Measurements from ENCODE around the gene SLC10A7.

Gene SLC10A7

DNA sequence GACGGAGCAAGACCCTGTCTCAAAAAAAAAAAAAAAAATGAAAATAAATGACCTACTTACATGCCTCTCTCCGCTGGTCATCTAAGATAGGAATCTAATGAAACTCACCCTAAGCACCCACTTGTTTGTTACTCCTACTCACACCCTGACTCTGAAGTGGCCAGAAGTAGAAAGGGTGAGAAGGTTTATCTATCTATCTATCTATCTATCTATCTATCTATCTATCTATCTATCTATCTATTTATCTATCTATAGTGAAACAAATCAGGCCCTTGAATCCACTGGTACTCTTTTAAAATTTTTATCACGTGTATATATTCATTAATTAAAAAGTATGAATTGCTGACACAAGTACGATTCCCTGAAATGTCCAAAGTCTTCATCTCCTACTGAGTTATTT is 75.2 kb downstream of the SLC10A7 start:
- Histone ChIP-seq H3K36me3 (ENCODE audit: control insufficient read depth in 2 of 2, insufficient read depth in 2 of 2, low read length in 2 of 2) (no peaks in the 10 kb centered on the region), H3K9me3 (ENCODE audit: control insufficient read depth in 2 of 2, low read length in 2 of 2) (no peaks in the 10 kb centered on the region), H3K9ac (ENCODE audit: low read depth in 1 of 2, low read length in 2 of 2) (no peak overlapping the region), H3K27ac (ENCODE audit: low read depth in 2 of 2, low read length in 2 of 2) (no peak overlapping the region), H3K27me3 (ENCODE audit: control insufficient read depth in 2 of 2, insufficient read depth in 2 of 2, low read length in 2 of 2) (no peaks in the 10 kb centered on the region), H3K4me3 (ENCODE audit: low read length in 2 of 2) (no peak overlapping the region), H3K4me1 (ENCODE audit: control insufficient read depth in 2 of 2, insufficient read depth in 2 of 2, low read length in 2 of 2) (no peaks in the 10 kb centered on the region)

DNA sequence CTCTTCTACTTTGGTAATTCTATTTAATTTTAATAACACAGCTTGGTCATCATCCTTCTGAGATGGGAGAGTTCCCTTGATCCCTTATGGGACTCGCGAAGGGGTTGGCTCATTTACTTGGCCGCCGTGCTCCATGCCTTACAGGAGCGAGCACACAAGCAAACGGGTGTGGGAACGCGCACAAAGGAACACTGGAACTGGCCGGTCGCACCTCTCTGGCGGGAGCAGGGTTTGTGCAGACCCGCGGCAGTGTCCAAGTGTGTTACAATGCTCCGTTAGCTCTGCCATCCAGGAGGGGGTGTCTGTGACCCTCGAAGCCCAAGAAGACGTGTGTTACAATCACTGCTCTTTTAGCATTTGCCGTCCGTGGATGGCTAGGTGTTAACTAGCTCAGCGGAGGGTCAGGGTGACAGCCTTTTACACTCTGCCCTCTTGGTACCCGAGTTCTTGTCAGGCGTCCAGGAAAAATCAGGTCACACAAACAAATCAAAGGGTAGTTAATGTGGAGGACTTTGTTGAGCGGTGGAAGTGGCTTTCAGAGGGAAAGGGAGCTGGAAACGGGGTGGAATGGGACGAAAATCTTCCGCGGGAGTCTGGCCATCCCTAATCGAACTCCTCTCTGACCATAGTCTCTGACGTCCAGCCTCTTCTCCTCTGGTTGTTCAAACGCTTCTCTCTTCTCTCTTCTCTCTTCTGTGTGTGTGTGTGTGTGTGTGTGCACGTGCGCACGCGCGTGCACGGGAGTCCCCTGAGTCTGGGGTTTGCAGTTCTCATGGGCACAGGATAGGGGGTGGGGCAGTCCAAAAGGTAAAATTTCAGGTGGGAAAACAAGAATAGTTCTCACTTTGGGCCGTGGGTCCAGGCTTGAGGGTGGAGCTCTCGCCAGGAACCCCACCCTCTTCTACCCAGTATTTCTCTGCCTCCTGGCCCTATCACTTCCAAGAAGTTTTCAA is 76.3 kb downstream of the SLC10A7 start:
- no peak overlapping the region for H3K4me3 ChIP-seq (ENCODE audit: low read length in 2 of 2)
- no peak overlapping the region for H3K9ac ChIP-seq (ENCODE audit: low read depth in 1 of 2, low read length in 2 of 2)
- H3K9me3 ChIP-seq (ENCODE audit: control insufficient read depth in 2 of 2, low read length in 2 of 2) = no peaks in the 10 kb centered on the region
- H3K27me3 ChIP-seq (ENCODE audit: control insufficient read depth in 2 of 2, insufficient read depth in 2 of 2, low read length in 2 of 2) = no peaks in the 10 kb centered on the region
- H3K27ac ChIP-seq (ENCODE audit: low read depth in 2 of 2, low read length in 2 of 2) = no peak overlapping the region
- no peaks in the 10 kb centered on the region for H3K4me1 ChIP-seq (ENCODE audit: control insufficient read depth in 2 of 2, insufficient read depth in 2 of 2, low read length in 2 of 2)
- H3K36me3 ChIP-seq (ENCODE audit: control insufficient read depth in 2 of 2, insufficient read depth in 2 of 2, low read length in 2 of 2) = no peaks in the 10 kb centered on the region

DNA sequence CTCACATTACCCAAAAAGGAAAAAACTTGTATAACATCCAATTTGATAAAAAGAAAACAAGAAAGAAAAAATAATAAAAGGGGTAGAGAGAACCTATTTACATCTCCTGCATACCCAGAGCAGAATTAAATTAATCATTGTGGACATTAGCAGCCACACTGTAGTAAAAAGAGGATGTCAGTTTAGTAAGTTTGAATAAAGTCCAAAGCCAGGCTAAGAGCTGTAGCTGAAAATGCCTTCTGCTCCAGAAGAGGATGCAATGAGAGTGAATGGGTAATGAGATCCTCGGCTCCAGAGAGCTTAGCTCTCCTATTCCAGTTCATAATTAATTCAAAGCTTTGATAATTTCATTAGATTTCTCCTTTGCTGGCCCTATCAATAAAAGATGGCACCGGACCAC is 78.2 kb downstream of the SLC10A7 start:
- Histone ChIP-seq H3K9ac (ENCODE audit: low read depth in 1 of 2, low read length in 2 of 2) (no peak overlapping the region), H3K27ac (ENCODE audit: low read depth in 2 of 2, low read length in 2 of 2) (no peak overlapping the region)

GRCh38 chr4:146442801-146443200 is 78.9 kb downstream of the SLC10A7 start:
- Histone ChIP-seq H3K4me1 (ENCODE audit: control insufficient read depth in 2 of 2, insufficient read depth in 2 of 2, low read length in 2 of 2) (no peaks in the 10 kb centered on the region), H3K9me3 (ENCODE audit: control insufficient read depth in 2 of 2, low read length in 2 of 2) (no peaks in the 10 kb centered on the region), H3K36me3 (ENCODE audit: control insufficient read depth in 2 of 2, insufficient read depth in 2 of 2, low read length in 2 of 2) (no peaks in the 10 kb centered on the region), H3K4me3 (ENCODE audit: low read length in 2 of 2) (no peak overlapping the region), H3K9ac (ENCODE audit: low read depth in 1 of 2, low read length in 2 of 2) (no peak overlapping the region), H3K27me3 (ENCODE audit: control insufficient read depth in 2 of 2, insufficient read depth in 2 of 2, low read length in 2 of 2) (no peaks in the 10 kb centered on the region), H3K27ac (ENCODE audit: low read depth in 2 of 2, low read length in 2 of 2) (no peak overlapping the region)

More for the DNA sequence above, 78.2 kb downstream of the SLC10A7 start:
- Histone ChIP-seq H3K4me3 (ENCODE audit: low read length in 2 of 2) (no peak overlapping the region), H3K4me1 (ENCODE audit: control insufficient read depth in 2 of 2, insufficient read depth in 2 of 2, low read length in 2 of 2) (no peaks in the 10 kb centered on the region), H3K36me3 (ENCODE audit: control insufficient read depth in 2 of 2, insufficient read depth in 2 of 2, low read length in 2 of 2) (no peaks in the 10 kb centered on the region), H3K27me3 (ENCODE audit: control insufficient read depth in 2 of 2, insufficient read depth in 2 of 2, low read length in 2 of 2) (no peaks in the 10 kb centered on the region), H3K9me3 (ENCODE audit: control insufficient read depth in 2 of 2, low read length in 2 of 2) (no peaks in the 10 kb centered on the region)

DNA sequence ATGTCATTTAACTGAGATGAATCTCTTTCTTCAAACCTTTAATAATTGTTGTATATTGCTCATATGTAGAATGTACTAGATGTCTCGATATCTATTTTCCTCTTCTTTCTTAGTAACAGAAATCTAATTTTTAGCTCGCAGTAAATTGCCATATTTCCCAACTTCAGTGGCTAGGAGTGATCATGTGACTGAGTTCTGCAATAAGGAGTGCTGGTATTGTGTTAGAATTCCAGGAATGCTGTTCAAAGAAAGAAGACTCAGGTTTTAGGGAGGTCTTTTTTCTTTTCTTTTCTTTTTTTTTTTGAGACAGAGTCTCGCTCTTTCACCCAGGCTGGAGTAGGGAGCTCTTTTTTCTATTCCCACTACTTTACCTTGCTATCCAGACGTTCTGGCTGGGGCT is 81.7 kb downstream of the SLC10A7 start:
- no peaks in the 10 kb centered on the region for H3K4me1 ChIP-seq (ENCODE audit: control insufficient read depth in 2 of 2, insufficient read depth in 2 of 2, low read length in 2 of 2)
- H3K9ac ChIP-seq (ENCODE audit: low read depth in 1 of 2, low read length in 2 of 2) = no peak overlapping the region
- H3K4me3 ChIP-seq (ENCODE audit: low read length in 2 of 2) = no peak overlapping the region
- no peak overlapping the region for H3K27ac ChIP-seq (ENCODE audit: low read depth in 2 of 2, low read length in 2 of 2)
- no peaks in the 10 kb centered on the region for H3K27me3 ChIP-seq (ENCODE audit: control insufficient read depth in 2 of 2, insufficient read depth in 2 of 2, low read length in 2 of 2)
- H3K9me3 ChIP-seq (ENCODE audit: control insufficient read depth in 2 of 2, low read length in 2 of 2) = no peaks in the 10 kb centered on the region
- H3K36me3 ChIP-seq (ENCODE audit: control insufficient read depth in 2 of 2, insufficient read depth in 2 of 2, low read length in 2 of 2) = no peaks in the 10 kb centered on the region

DNA sequence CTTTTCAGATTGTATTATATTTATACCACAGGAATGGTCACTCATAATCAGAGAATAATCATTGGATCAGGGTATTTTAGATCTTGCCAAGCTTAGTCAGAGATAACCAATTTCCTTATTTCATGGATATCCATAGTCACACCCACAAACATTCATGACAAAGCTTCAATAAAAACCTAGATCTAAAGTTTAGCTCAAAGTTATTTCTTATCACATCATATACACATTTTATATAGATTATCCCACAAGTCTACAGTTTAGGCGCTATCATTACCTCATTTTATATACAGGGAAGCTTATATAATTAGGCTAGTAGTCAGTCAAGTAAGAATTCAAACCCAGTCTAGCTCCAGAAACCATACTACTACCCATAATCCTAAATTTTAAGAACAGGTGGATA is 82.3 kb downstream of the SLC10A7 start:
- H3K4me3 ChIP-seq (ENCODE audit: low read length in 2 of 2) = no peak overlapping the region
- H3K36me3 ChIP-seq (ENCODE audit: control insufficient read depth in 2 of 2, insufficient read depth in 2 of 2, low read length in 2 of 2) = no peaks in the 10 kb centered on the region
- no peak overlapping the region for H3K27ac ChIP-seq (ENCODE audit: low read depth in 2 of 2, low read length in 2 of 2)
- H3K4me1 ChIP-seq (ENCODE audit: control insufficient read depth in 2 of 2, insufficient read depth in 2 of 2, low read length in 2 of 2) = no peaks in the 10 kb centered on the region
- H3K9me3 ChIP-seq (ENCODE audit: control insufficient read depth in 2 of 2, low read length in 2 of 2) = no peaks in the 10 kb centered on the region
- H3K27me3 ChIP-seq (ENCODE audit: control insufficient read depth in 2 of 2, insufficient read depth in 2 of 2, low read length in 2 of 2) = no peaks in the 10 kb centered on the region
- H3K9ac ChIP-seq (ENCODE audit: low read depth in 1 of 2, low read length in 2 of 2) = no peak overlapping the region

GRCh38 chr4:146437778-146438177 is 84.0 kb downstream of the SLC10A7 start:
- Histone ChIP-seq H3K9ac (ENCODE audit: low read depth in 1 of 2, low read length in 2 of 2) (no peak overlapping the region), H3K36me3 (ENCODE audit: control insufficient read depth in 2 of 2, insufficient read depth in 2 of 2, low read length in 2 of 2) (no peaks in the 10 kb centered on the region), H3K4me1 (ENCODE audit: control insufficient read depth in 2 of 2, insufficient read depth in 2 of 2, low read length in 2 of 2) (no peaks in the 10 kb centered on the region), H3K9me3 (ENCODE audit: control insufficient read depth in 2 of 2, low read length in 2 of 2) (no peaks in the 10 kb centered on the region), H3K27ac (ENCODE audit: low read depth in 2 of 2, low read length in 2 of 2) (no peak overlapping the region), H3K27me3 (ENCODE audit: control insufficient read depth in 2 of 2, insufficient read depth in 2 of 2, low read length in 2 of 2) (no peaks in the 10 kb centered on the region), H3K4me3 (ENCODE audit: low read length in 2 of 2) (no peak overlapping the region)

DNA sequence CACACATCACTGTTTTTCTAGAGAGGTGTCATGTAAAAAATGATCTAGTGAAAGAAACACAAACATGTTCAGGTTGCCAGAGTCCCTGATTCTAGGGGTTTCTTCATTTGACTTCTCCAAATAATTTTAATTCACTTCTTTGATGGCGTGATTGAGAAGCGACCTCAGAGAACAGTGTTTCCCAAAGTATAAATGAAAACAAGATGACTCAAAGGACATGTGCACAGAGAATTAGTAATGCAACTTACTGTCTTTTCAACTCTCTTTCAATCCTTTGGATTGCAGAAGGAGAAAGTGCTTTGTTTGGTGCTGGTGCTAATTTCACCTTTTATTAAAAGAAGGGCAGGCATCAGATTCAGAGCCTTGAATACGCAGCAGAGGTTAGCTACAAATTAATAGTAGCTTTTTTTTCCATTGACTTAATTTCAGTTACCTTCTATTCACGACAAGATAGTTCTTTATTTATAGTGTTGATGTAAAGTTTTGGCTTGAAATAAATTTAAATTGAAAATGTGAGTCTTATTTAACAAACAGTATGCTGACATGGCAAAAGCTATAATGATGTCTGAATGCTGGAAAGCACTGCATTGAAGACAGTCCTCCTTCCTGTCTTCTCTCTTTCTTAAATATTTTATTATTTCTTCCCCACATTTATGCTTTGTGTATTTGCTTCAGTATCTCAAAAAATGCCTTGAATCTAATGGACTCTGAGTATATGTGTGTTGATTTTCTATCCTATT is 85.1 kb downstream of the SLC10A7 start:
- Histone ChIP-seq H3K36me3 (ENCODE audit: control insufficient read depth in 2 of 2, insufficient read depth in 2 of 2, low read length in 2 of 2) (no peaks in the 10 kb centered on the region), H3K4me3 (ENCODE audit: low read length in 2 of 2) (no peak overlapping the region), H3K27me3 (ENCODE audit: control insufficient read depth in 2 of 2, insufficient read depth in 2 of 2, low read length in 2 of 2) (no peaks in the 10 kb centered on the region), H3K9me3 (ENCODE audit: control insufficient read depth in 2 of 2, low read length in 2 of 2) (no peaks in the 10 kb centered on the region), H3K27ac (ENCODE audit: low read depth in 2 of 2, low read length in 2 of 2) (no peak overlapping the region), H3K4me1 (ENCODE audit: control insufficient read depth in 2 of 2, insufficient read depth in 2 of 2, low read length in 2 of 2) (no peaks in the 10 kb centered on the region), H3K9ac (ENCODE audit: low read depth in 1 of 2, low read length in 2 of 2) (no peak overlapping the region)

DNA sequence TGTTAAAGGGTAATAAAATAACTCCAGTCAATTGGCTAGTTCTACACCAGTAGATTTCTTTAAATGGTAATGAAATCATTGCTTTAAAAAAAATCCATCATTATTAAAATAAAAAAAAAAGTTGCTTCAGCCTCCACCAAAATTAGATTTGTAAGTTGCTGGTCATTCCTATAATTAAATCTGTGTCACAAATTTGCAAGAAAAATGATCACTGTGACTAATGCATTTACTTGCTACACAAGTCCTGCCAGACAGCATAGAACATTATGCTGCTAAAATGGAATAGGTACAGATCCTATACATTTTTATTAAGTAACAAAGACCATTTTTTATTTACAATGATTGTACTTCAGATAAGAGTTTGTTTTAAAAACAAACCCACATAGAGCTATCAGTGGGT is 85.8 kb downstream of the SLC10A7 start:
- Histone ChIP-seq H3K4me3 (ENCODE audit: low read length in 2 of 2) (no peak overlapping the region), H3K4me1 (ENCODE audit: control insufficient read depth in 2 of 2, insufficient read depth in 2 of 2, low read length in 2 of 2) (no peaks in the 10 kb centered on the region), H3K36me3 (ENCODE audit: control insufficient read depth in 2 of 2, insufficient read depth in 2 of 2, low read length in 2 of 2) (no peaks in the 10 kb centered on the region), H3K9ac (ENCODE audit: low read depth in 1 of 2, low read length in 2 of 2) (no peak overlapping the region), H3K9me3 (ENCODE audit: control insufficient read depth in 2 of 2, low read length in 2 of 2) (no peaks in the 10 kb centered on the region), H3K27me3 (ENCODE audit: control insufficient read depth in 2 of 2, insufficient read depth in 2 of 2, low read length in 2 of 2) (no peaks in the 10 kb centered on the region), H3K27ac (ENCODE audit: low read depth in 2 of 2, low read length in 2 of 2) (no peak overlapping the region)

DNA sequence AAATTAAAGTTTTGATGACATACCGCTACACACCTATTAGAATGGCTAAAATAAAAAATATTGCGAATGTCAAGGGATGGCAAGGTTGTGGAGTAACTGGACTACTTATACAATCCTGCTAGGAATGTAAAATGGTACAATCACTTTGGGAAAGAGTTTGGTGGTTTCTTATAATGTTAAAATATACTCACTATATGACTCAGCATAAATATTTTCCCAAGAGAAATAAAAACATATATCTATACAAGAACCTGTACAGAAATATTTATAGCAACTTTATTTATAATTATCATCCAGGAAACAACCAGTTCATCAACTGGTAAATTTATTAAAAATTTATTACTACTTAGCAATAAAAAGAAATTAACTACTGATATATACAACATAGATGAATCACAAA is 89.7 kb downstream of the SLC10A7 start:
- no peaks in the 10 kb centered on the region for H3K27me3 ChIP-seq (ENCODE audit: control insufficient read depth in 2 of 2, insufficient read depth in 2 of 2, low read length in 2 of 2)
- H3K4me1 ChIP-seq (ENCODE audit: control insufficient read depth in 2 of 2, insufficient read depth in 2 of 2, low read length in 2 of 2) = no peaks in the 10 kb centered on the region
- no peak overlapping the region for H3K4me3 ChIP-seq (ENCODE audit: low read length in 2 of 2)
- H3K36me3 ChIP-seq (ENCODE audit: control insufficient read depth in 2 of 2, insufficient read depth in 2 of 2, low read length in 2 of 2) = no peaks in the 10 kb centered on the region
- H3K9ac ChIP-seq (ENCODE audit: low read depth in 1 of 2, low read length in 2 of 2) = no peak overlapping the region
- H3K27ac ChIP-seq (ENCODE audit: low read depth in 2 of 2, low read length in 2 of 2) = no peak overlapping the region
- H3K9me3 ChIP-seq (ENCODE audit: control insufficient read depth in 2 of 2, low read length in 2 of 2) = no peaks in the 10 kb centered on the region
